ENCODE results near the gene COL5A2. TPM values are rescaled to one million over a fixed set of nuclear protein-coding genes. Genes with fewer than 3 reads are reported as not detected.

COL5A2 gene
- total RNA-seq, 4 donors from 2014 or later: 63.8 to 93.8 (median 74.4) TPM

GRCh38 chr2:189181706-189182105, 2.1 kb upstream of the COL5A2 start:
- no peak for TF ChIP-seq CTCF (IDR thresholded peaks at IDR 0.05)
- DNase-seq (ENCODE audit: low spot score) (no peak), ATAC-seq (ENCODE audit: low FRiP score) (no peak)

GRCh38 chr2:189178726-189179569, 613 bp downstream of the COL5A2 start:
- ATAC-seq (ENCODE audit: low FRiP score) (peak; percentile 51), DNase-seq (ENCODE audit: low spot score) (no peak)
- no peak for TF ChIP-seq CTCF (IDR thresholded peaks at IDR 0.05)

GRCh38 chr2:189178054-189178453, 1.5 kb downstream of the COL5A2 start:
- TF ChIP-seq CTCF (IDR thresholded peaks at IDR 0.05): no peak
- ATAC-seq (ENCODE audit: low FRiP score) (no peak), DNase-seq (ENCODE audit: low spot score) (no peak)

GRCh38 chr2:189177251-189177840, 2.2 kb downstream of the COL5A2 start:
- ATAC-seq (ENCODE audit: low FRiP score): no peak
- DNase-seq (ENCODE audit: low spot score): no peak
- no peak for TF ChIP-seq CTCF (IDR thresholded peaks at IDR 0.05)

GRCh38 chr2:189176516-189176915, 3.0 kb downstream of the COL5A2 start:
- DNase-seq (ENCODE audit: low spot score): no peak
- ATAC-seq (ENCODE audit: low FRiP score): no peak
- no peak for TF ChIP-seq CTCF (IDR thresholded peaks at IDR 0.05)

GRCh38 chr2:189175869-189176433, 3.6 kb downstream of the COL5A2 start:
- ATAC-seq (ENCODE audit: low FRiP score) (no peak), DNase-seq (ENCODE audit: low spot score) (no peak)
- TF ChIP-seq CTCF (IDR thresholded peaks at IDR 0.05): no peak

Data from omental fat pad (tissue), 4 donors.